HUES6 (cell line): Measurements from ENCODE around the gene BAIAP2L2.

ENCODE experiments used
- H3K27ac ChIP-seq: 2 replicates; pipeline ENCODE4 v1.7.0; 2013; ENCODE audit warnings: low read depth, mild to moderate bottlenecking, low read length, inconsistent platforms
- H3K27me3 ChIP-seq: 2 replicates; pipeline ENCODE4 v1.6.1; 2013; ENCODE audit warnings: low read length; ENCODE audit not compliant: control insufficient read depth, insufficient read depth
- H3K36me3 ChIP-seq: 2 replicates; pipeline ENCODE4 v1.6.1; 2013; ENCODE audit warnings: low read length; ENCODE audit not compliant: control insufficient read depth, insufficient read depth
- H3K4me1 ChIP-seq: 2 replicates; pipeline ENCODE4 v1.6.1; 2013; ENCODE audit warnings: low read length; ENCODE audit not compliant: control insufficient read depth, insufficient read depth
- H3K4me3 ChIP-seq: 2 replicates; pipeline ENCODE4 v1.5.1; 2013; ENCODE audit warnings: low read depth, low read length
- H3K9ac ChIP-seq: one replicate; pipeline ENCODE4 v1.6.1; 2013; ENCODE audit warnings: mild to moderate bottlenecking, low read length
- H3K9me3 ChIP-seq: 2 replicates; pipeline ENCODE4 v1.6.1; 2013; ENCODE audit warnings: low read depth, low read length; ENCODE audit not compliant: control insufficient read depth, insufficient read depth

Gene BAIAP2L2

DNA sequence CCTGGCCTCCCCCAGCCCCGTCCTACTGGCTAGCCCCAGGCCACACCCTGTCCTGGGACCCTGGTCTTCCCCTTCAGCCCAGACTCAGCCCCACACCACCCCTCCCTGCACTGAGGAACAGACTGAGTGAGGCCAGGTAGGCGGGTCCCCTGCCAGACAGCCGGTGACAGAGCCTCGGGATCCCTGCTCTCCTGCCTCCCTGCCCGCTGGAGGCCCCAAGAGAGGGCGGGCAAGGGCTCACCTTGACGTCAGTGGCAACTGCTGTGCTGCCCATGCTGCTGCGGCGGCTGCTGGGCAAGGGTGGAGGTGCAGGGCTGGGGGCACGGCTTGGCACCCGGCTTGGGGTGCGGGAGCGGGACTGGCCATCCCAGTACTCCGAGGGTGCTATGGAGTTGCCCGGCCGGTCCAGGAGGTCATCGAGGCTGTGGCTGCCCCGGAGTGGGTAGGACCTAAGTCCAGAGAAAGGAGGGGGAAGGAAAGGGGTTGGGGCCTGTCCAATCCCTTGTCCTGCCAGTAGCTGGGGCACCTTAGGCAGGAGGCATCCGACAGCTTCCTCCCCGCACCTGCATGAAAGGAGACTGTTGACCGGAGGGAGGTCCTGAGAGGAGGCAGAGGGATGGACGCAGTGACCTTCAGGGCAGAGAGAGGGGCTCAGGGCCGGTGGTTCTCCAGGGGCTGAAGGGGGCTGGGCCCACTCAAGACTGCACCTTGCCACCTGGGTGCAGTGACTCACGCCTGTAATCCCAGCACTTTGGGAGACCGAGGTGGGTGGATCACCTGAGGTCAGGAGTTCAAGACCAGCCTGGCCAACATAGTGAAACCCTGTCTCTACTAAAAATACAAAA is 24.3 kb downstream of the BAIAP2L2 start:
- no peak overlapping the region for H3K27ac ChIP-seq
- H3K36me3 ChIP-seq = no peaks in the 10 kb centered on the region
- no peaks in the 10 kb centered on the region for H3K9me3 ChIP-seq
- peaks cover 41% of the 10 kb centered on the region for H3K4me1 ChIP-seq
- H3K9ac ChIP-seq = no peak overlapping the region
- H3K27me3 ChIP-seq = peaks cover 19% of the 10 kb centered on the region
- H3K4me3 ChIP-seq = no peak overlapping the region

DNA sequence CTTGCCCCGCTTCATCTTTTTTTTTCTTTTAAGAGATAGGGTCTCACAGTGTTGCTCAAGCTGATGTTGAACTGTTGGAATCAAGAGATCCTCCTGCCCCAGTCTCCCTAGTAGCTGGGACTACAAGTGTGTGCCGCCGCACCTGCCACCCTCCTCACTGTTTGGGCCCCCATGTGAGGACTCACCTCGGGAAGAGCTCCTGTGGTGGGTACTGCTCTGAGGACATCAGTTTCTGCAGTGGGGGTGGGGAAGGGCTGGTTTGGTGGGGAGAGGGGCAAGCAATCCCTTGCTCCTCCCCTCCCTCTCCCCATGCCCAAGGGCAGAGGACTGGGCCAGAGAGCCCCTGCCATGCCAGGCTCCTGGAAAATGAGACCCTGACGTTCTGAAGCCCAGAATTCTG is 25.0 kb downstream of the BAIAP2L2 start:
- no peak overlapping the region for H3K4me3 ChIP-seq
- no peak overlapping the region for H3K27ac ChIP-seq
- H3K36me3 ChIP-seq = no peaks in the 10 kb centered on the region
- H3K9ac ChIP-seq = no peak overlapping the region
- H3K9me3 ChIP-seq = no peaks in the 10 kb centered on the region
- H3K4me1 ChIP-seq = peaks cover 41% of the 10 kb centered on the region
- peaks cover 26% of the 10 kb centered on the region for H3K27me3 ChIP-seq

DNA sequence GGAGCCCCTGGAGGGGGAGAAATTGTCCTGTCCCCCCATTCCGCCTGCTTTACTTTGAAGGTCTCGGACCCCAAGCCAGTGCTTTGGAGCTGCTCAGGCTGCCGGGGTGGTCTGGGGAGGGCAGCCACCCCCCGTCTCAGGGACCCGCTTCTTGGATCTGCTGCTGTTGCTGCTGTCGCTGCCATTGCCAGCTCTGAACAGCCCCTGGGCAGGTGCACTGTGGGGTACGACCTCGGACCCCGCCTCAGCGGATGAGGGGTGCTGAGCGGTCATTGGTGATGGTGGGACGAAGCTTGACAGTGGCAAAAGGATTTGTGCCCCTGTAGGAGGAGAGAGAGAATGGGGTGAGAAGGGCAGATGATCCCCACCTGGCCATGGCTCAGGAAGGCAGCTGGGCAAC is 25.4 kb downstream of the BAIAP2L2 start:
- no peak overlapping the region for H3K27ac ChIP-seq
- no peaks in the 10 kb centered on the region for H3K9me3 ChIP-seq
- no peaks in the 10 kb centered on the region for H3K36me3 ChIP-seq
- no peak overlapping the region for H3K9ac ChIP-seq
- H3K27me3 ChIP-seq = peaks cover 30% of the 10 kb centered on the region
- H3K4me3 ChIP-seq = no peak overlapping the region
- peaks cover 41% of the 10 kb centered on the region for H3K4me1 ChIP-seq

DNA sequence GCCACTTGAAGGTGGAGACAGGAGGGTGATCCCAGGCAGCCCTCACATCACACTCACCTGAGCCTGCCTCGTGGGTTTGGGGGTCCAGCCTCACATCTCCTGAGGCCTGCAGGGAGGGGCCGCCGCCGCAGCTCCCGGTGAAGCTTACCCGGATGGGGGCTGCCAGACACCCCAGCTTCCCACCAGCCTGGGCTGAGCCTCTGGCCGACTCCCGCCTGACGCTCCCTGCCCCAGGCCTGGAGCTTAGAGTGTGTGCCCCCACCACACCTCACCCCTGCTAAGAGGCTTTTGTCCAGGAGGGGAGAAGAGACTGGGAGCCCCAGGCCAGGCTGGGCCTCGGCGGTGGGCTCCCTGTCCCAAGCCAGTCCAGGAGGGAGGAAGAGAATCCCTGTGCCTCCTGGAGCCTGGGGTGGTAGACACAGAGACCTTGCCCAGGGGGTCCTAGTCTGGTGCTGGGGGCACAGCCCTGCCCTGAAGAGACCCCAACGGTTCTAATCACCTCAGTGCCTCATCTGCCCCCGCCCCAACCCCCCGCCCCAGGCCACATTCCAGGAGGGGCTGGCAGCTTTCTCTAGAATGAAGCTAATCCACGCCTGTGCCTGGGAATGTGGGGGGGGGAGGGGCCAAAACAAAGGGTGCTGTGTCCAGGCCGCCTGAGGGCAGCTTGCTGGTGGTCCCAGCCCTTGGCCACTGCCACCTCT is 26.4 kb downstream of the BAIAP2L2 start, which contains the start of gene SLC16A8:
Gene SLC16A8, minus strand, starts transcription at position 254 of the 701 bp plus-strand sequence. CDS start 1,311 bp downstream, outside the sequence.
- H3K9ac ChIP-seq = peak within 1 kb of the TSS; percentile 42
- H3K4me1 ChIP-seq = peaks cover 41% of the 10 kb centered on the region
- H3K27ac ChIP-seq = peak within 1 kb of the TSS; percentile 42; the same call in 1 of the 2 replicates
- no peaks in the 10 kb centered on the region for H3K9me3 ChIP-seq
- H3K4me3 ChIP-seq = no peak within 1 kb of the TSS
- no peaks in the 10 kb centered on the region for H3K36me3 ChIP-seq
- peaks cover 36% of the 10 kb centered on the region for H3K27me3 ChIP-seq

DNA sequence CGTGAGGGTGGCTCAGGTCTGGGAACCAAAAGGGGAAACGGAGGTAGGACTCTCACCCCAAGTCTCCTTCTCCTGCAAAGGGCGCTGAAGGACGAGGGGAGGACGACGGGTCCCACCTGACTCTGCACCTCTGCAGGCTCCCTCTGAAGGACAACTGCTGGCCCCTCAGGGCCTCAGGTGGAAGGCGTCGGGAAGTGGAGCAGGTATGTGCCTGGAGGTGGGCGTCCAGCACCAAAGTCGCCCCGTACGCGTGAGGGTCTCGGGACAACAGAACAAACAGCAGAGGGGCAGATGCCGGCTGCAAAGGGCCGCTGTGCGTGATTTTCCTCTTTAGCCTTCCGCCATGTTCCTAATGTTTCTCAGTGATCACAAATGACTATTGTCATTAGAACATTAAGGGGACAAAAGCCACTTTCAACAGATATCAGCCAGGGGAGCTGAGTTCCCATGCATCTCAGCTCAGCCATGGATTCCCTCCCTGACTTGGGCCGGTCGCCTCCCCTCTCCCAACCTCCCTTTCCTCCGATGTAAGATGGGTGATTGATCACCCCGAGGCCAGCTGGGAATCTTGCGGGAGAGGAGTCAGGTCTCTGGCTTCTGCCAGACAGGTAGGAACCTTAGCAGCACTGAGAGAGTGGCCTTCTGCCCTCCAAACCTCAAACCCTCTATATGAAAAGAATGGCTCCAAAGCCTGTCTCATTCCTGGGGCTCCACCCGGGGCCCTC is 27.3 kb downstream of the BAIAP2L2 start:
- no peak overlapping the region for H3K9ac ChIP-seq
- H3K9me3 ChIP-seq = no peaks in the 10 kb centered on the region
- no peaks in the 10 kb centered on the region for H3K36me3 ChIP-seq
- no peak overlapping the region for H3K4me3 ChIP-seq
- H3K4me1 ChIP-seq = peaks cover 40% of the 10 kb centered on the region
- no peak overlapping the region for H3K27ac ChIP-seq
- H3K27me3 ChIP-seq = peaks cover 36% of the 10 kb centered on the region

DNA sequence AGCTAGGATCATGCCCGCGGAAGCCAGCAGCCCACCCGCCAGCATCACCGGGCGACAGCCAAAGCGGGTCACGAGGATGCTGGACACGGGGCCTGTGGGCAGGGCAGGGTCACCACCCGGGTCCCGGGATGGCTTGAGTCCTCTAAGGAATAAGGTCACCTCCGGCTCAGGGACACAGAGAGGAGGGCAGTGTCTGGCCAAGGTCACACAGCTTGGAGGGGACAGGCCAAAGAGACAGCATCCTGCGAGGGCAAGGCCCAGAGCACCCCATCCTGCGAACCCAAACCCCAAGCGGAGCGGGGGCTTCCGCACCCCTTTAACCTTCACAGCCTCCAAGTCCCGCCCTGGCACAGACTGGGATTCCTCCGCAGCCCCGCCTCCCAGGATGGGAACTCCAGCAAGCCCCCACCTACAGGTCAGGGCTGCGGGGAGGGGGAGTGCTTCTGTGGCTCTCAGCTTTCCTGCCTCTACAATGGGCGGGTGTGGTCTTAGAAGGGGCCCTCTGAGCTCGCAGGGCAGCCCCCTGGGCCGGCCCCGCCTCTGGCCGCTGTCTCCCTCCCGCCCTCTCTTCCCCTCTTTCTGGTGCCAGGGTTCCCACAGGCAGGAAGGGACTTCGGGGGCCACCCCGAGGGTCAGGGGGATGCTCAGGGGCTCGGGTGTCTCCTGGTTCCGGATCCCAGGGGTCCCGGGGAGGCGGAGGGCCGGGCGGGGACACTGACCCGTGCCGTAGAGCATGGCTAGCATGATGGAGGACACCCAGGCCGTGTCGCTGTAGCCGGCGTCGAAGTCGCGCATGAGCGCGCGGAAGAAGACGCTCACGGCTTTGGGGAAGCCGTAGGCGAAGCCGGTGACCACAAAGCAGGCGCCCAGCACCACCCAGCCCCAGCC is 28.3 kb downstream of the BAIAP2L2 start:
- Histone ChIP-seq H3K4me1 (peaks cover 39% of the 10 kb centered on the region), H3K4me3 (peak overlapping the region; percentile 60)

DNA sequence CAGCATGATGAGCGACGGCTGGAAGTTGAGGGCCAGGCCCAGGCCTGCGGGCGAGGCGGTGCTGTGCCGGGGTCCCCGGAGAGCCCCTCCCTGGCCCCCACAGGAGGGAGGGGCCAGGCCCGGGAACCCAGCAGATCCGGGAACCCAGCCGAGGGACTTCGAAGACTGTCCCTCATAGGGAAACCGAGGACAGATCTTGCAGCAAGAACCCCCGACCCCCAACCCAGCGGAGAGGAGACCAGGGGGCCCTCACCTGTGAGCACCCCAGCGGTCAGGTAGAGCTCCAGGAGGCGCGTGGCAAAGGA is 28.9 kb downstream of the BAIAP2L2 start:
- peaks cover 39% of the 10 kb centered on the region for H3K4me1 ChIP-seq
- peak overlapping the region; percentile 60 for H3K4me3 ChIP-seq
- no peaks in the 10 kb centered on the region for H3K9me3 ChIP-seq
- H3K27me3 ChIP-seq = peaks cover 36% of the 10 kb centered on the region
- no peaks in the 10 kb centered on the region for H3K36me3 ChIP-seq
- H3K9ac ChIP-seq = no peak overlapping the region
- H3K27ac ChIP-seq = no peak overlapping the region

More for the DNA sequence above, 28.3 kb downstream of the BAIAP2L2 start:
- Histone ChIP-seq H3K9ac (no peak overlapping the region), H3K36me3 (no peaks in the 10 kb centered on the region), H3K27ac (no peak overlapping the region), H3K9me3 (no peaks in the 10 kb centered on the region), H3K27me3 (peaks cover 36% of the 10 kb centered on the region)

DNA sequence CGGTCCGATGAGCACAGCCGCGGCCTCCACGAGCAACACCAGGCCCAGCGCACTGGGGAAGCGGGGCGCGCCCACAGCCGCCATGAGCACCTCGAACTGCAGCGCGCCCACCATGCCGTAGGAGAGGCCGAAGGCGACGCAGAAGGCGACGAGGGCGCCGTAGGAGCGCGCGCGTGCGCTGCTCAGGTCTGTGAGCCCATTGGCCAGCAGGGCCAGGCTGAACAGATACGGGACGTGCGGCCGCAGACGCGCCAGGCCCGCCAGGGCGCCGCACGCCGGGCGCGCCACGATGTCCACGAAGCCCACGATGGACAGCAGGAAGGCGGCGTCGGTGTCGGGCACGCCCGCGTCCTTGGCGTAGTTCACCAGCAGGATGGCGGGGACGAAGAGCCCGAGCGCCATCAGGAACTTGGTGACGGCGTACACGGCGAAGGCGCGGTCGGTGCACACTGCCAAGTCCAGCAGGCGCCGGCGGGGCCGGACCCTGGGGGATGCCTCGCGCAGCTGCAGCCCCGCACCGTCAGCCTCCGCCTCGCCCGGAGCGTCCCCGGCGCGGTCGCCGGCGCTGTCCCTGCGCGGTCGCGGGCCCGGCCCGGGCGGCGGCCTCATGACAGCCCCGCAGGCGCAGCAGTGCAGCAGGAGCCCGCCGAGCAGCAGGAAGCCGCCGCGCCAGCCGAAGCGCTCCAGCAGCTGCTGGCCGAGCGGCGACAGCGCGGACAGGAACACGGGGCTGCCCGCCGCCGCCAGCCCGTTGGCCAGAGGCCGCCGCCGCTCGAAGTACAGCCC is 29.4 kb downstream of the BAIAP2L2 start:
- peak overlapping the region; percentile 60 for H3K4me3 ChIP-seq
- H3K9me3 ChIP-seq = no peaks in the 10 kb centered on the region
- H3K27ac ChIP-seq = no peak overlapping the region
- peaks cover 36% of the 10 kb centered on the region for H3K27me3 ChIP-seq
- H3K4me1 ChIP-seq = peaks cover 38% of the 10 kb centered on the region
- H3K36me3 ChIP-seq = no peaks in the 10 kb centered on the region
- H3K9ac ChIP-seq = no peak overlapping the region

DNA sequence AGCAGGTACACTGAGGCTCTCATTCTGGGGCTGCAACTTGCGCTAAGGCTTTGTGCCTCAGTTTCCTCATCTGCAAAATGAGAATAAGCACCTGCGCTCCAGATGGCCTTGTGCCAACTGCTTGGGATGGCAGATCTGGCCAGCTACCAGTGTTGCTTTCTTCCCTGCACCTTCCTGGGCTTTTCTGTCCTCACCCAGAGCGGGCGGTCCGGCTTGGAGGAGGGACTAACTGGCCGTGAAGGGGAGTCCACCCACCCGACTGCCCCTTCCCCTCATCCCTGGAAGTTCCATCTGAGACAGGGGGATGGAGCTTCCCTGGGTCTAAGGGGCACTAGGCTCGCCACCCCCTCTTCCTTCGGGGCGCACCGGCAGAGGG is 30.0 kb downstream of the BAIAP2L2 start:
- Histone ChIP-seq H3K27me3 (peaks cover 36% of the 10 kb centered on the region), H3K27ac (no peak overlapping the region), H3K9ac (no peak overlapping the region), H3K9me3 (no peaks in the 10 kb centered on the region), H3K4me3 (peak overlapping the region; percentile 60; the same call in 1 of the 2 replicates), H3K4me1 (peaks cover 35% of the 10 kb centered on the region), H3K36me3 (no peaks in the 10 kb centered on the region)

DNA sequence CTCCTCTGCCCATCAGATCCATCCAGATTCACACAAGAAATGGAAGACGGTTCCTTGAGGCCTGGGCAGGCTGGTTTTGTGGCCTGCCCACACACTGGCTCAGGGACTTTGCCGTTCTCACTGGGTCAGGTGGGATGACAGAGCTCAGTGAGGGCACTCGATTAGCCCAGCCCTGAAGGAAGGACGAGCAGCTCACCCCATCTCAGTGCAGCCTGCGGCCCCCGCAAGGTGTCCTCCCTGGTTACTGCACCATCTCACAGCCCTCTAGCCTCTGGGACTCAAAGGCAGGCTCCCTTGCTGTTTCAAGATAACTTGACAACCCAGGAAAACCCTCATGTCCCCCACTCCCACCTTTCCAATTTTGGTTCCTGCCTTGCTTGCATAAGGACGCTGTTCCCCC is 30.7 kb downstream of the BAIAP2L2 start:
- Histone ChIP-seq H3K27me3 (peaks cover 36% of the 10 kb centered on the region), H3K36me3 (peaks cover 4% of the 10 kb centered on the region), H3K27ac (no peak overlapping the region)

More for the DNA sequence above, 30.7 kb downstream of the BAIAP2L2 start:
- peaks cover 30% of the 10 kb centered on the region for H3K4me1 ChIP-seq
- H3K9me3 ChIP-seq = no peaks in the 10 kb centered on the region
- H3K4me3 ChIP-seq = no peak overlapping the region
- H3K9ac ChIP-seq = no peak overlapping the region
